DND-41 (cell line): Measurements from ENCODE around the gene RNU5B-1.

Experiments used
- CTCF ChIP-seq: IDR thresholded peaks from 2 replicates; pipeline ENCODE4 v1.5.1; 2012; ENCODE audit warnings: borderline replicate concordance, low read length, moderate library complexity, mild to moderate bottlenecking; ENCODE audit not compliant: poor library complexity, severe bottlenecking; ENCODE audit errors: extremely low read depth
- EZH2 ChIP-seq: IDR thresholded peaks from 3 replicates; pipeline ENCODE4 v1.6.1; 2012; ENCODE audit warnings: borderline replicate concordance, low read depth, mild to moderate bottlenecking, moderate library complexity, low read length, inconsistent platforms; ENCODE audit not compliant: severe bottlenecking

DNA sequence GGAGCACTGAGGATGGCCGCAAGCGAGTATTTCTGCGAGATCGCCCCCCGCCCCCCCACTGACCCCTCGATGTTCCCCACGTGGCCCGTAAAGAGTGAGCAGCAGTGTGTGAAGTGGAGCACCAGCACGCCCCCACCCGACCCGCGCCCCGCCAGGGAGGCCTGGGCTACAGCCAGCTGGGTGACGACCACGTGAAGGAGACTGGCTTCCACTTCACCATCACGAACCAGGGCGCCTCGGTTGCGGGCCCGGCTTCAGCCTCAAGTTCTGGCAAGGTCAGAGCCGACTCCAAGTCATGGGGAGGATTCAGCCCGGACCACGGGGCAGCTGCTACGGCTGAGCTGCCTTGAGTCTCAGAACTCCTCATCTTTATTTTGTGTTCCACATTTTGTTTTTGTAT is 2.4 kb upstream of the RNU5B-1 start:
- TF ChIP-seq CTCF (no peak), EZH2 (no peak)
